CD4-positive, alpha-beta T cell treated with Interleukin-6 at 100 ng/mL for 8 hours (primary cell): Measurements from ENCODE around the gene ABCG1.
"Not testable (repeated sequence)": the region's sequence is repeated elsewhere in the genome, so short reads cannot be mapped to it uniquely, and the experiment has no call there.

Experiments
- DNase-seq: peaks from one replicate; pipeline ENCODE4 v3.0.0-alpha.2; 2020; ENCODE audit warnings: mixed read lengths, low spot score

Gene ABCG1

GRCh38 chr21:42218836-42219605 is at the start of gene ABCG1:
ABCG1 (plus strand) TSS chr21:42219140; CDS start chr21:42219263, 123 bp downstream.
- peak; percentile 43 for DNase-seq

GRCh38 chr21:42169758-42170157 is 49.2 kb upstream of the ABCG1 start:
- no peak for DNase-seq

DNA sequence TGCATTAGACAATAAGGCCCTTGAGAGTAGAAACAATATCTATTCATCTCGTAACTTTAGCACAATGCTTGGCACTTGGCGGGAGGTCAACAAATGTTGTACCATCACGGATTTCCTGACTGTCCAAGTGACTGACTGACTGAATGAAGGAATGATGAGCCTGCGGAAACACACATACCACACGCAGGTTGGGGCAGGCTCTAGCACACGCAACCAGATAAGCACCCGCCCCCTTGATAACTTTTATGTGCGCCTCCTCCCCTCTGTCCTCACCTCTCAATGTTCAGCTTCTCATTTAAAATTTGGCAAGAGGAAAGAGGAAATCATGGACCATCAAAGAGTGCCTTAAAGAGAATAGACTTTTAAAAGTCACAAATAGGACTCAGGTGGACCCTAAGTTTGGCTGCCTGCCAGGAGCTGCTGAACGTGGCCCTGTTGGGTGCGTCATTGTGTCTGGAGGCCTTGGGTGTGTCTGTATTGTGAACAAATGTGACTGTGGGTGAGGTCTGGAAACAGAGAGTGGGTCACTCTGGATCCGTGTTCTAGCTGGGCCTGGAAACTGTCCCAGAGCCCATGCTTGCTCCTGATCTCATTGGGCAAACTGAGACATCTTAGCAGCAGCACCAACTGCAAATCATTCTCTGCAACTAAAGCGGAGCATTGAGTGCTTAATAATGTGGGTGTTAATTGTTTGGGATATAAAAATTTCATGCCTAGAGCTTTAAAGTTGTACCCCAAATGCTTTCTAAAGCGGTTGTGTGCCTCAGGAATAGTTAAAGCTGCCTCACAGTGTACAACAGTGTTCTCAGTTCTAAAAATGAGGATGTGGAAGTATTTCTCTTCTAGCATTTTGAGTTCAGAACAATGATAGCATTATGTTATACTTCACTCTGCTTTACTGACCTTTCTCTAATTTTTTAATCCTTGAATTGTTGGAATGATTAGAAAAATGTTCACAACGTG is 47.6 kb upstream of the ABCG1 start:
- no peak for DNase-seq

DNA sequence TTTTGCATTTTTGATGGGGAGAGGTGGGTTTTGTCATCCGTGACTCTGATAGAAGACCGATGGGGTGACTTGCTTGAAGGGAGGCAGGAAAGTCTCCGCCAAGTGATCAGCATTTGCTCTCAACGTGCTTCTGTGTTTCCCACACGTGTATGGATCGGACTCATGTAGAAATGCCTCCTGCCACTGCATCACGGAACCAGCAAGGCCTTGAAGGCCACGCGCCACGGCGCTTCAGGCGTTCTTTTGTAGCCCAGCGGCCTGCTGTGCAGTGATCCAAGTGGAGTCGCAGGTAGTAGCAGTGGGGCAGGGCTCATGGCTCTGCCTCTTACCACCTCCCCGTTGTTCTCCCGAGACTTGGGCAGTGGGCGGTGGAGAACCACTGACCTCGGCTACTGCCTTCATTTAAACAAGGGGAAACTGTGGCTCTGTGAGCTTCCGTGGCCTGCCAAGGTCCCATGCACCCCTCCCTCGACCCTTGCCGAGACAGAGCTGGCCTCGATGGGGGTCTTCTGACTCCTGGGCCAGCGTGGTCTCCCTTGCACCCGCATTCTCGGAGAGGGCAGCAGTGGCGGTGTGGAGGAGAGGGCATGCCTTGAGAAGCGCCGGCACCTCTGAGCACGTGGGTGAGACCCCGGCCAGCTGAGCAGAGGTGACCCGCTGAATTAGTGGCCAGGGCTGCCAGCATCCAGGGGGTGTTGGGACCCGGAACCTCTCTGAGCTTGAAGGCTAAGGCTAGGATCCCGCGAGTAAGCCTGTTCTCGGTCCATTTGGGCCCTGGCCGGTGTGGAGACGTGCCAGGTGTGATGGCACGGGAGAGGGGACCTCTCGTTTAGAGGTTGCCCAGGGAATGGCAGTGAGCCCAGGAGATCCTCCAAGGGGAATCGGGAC is 46.1 kb upstream of the ABCG1 start:
- DNase-seq, result no peak

DNA sequence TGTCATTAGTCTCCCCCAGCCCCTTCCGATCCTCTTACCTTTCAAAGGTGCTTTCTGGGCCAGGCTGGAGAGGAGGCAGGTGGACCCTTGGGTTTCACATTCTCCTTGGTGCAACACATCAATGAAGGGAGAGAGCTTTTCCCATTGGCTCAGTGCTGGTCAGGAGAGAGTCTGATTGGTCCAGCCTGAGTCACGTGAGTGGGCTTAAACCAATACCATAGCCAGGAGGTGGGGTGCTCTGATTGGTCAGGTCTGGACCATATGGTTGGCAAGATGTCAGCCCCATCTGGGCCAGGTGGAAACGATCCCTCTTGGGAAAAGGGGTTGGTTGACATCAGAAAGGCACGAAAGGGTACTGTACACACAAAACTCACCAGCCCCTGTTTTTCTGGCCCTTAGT is 44.8 kb upstream of the ABCG1 start:
- no peak for DNase-seq

DNA sequence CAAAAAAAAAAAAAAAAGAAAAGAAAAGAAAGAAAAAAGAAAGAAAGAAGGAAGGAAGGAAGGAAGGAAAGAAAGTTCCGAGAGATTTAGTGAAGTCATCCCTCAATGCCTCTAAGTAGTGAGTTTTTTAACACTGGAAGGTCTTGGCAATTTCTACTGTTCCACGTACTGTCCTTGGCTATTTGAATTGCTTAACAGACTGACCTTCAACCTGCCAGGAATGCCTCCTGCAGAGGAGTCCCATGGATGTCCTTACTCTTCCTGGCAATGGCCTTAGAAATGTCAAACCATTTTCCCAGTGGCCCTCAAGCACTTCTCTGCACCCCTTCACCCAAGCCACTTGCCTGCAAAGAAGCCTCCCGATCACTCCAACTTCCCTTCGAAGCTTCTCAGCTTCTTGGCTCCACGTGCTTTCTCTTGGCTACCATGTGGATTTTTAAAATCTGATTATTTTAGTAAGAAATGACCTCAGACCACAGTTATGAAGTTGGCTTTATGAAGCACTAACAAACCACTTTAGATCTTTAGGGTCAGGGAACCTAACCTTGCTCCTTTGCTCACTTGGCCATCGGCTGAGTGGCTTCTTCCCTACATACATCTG is 43.7 kb upstream of the ABCG1 start:
- no peak for DNase-seq

DNA sequence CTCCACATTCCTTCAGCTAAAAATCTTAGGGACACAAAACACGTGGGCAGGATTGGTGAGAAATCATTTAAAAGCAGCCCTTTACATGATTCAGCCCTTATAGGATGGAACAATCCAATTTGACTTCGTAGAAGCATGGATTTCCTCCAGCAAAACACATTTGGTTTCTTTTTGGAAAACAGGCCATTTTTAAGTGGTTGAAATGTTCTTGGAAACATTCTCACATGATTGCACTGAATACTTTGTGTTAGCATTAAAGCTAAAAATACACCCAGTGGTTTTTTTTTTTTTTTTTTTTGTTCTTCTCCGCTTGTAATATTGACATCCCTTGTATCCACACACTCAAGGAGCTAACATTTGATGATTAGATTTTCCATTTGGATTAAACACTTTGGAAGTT is 42.1 kb upstream of the ABCG1 start:
- no peak for DNase-seq

DNA sequence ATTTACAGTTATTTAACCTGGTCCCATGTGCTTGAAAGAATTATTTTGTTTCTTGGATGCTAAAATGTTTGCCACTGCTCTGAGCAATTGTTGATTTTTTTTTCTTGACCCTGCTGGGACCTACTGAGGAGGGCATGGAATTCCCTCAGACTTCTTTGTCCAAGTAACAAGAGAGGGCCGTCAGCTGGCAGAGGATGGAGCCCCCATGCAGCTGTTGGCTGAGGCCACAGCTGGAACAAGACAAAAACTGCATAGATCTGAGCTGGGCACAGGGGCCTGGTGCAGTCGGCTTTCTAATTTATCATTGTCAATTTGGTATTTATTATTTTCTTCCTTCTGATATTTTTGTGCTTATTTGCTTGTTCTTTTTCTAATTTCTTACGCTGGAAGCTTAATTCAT is 39.6 kb upstream of the ABCG1 start:
- DNase-seq, result no peak

- not testable (repeated sequence) for DNase-seq
These were observed 38.9 kb upstream of the ABCG1 start for GRCh38 chr21:42180001-42180400.

- DNase-seq, result no peak
These were observed 36.1 kb upstream of the ABCG1 start for GRCh38 chr21:42182713-42183371.

GRCh38 chr21:42183374-42184266 is 35.3 kb upstream of the ABCG1 start:
- DNase-seq, result no peak

DNA sequence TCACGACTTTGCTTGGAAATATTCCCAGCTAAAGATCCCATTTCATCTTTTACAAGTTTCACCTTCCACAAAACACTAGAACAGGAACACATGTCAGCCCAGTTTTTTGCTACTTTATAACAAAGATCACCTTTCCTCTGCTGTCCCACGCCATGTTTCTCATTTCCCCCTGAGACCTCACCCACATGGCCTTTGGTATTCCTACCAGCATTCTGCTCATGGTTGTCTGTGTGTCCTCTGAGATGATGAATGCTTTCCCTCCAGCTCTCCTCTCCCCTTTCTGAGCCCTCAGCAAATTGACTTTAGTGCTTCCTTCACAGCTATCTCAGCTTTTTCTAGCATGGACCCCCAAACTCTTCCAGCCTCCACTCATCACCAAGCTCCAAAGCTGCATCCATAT is 32.3 kb upstream of the ABCG1 start:
- DNase-seq, result no peak

DNA sequence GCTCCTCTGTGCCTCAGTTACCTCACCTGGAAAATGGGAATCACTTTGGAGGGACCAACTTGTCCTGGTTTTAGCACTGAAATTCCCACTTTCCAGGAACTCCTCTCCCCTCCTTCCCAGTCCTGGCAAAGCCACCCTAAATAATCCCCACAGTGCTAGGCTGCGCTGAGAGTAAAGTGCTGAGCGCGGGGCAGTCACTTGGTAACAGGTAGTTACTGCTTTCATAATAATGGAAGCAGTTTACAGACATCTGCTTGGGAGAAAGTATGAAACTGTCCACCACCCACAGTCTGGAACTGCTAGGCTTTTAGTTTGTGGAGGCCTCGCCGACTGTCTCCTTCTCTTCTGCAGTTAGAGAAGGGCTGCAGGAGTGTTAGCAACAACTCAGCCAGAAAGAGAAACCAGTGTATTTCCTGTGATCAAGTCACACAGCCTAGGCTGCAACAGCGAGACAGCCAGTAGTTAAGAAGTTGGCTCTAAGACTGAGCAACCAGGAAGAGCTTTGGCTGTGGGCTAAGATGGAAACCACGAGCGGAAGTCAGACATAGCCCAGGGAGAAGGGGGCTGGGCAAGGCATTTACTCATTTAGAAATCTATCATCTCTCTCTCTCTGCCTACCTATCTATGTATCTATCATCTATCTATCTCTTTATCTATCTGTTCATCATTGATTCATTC is 30.8 kb upstream of the ABCG1 start:
- peak; percentile 91 for DNase-seq

GRCh38 chr21:42188663-42189062 is 30.3 kb upstream of the ABCG1 start:
- no peak for DNase-seq

GRCh38 chr21:42189431-42189830 is 29.5 kb upstream of the ABCG1 start:
- DNase-seq, result no peak

- DNase-seq, result peak; percentile 18
These were observed 29.0 kb upstream of the ABCG1 start for GRCh38 chr21:42189860-42190485.

- DNase-seq, result no peak
These were observed 28.5 kb upstream of the ABCG1 start for GRCh38 chr21:42190486-42190863.

- no peak for DNase-seq
These were observed 27.9 kb upstream of the ABCG1 start for GRCh38 chr21:42191064-42191463.
